ENCODE results near the gene UBXN11.

Gene UBXN11

GRCh38 chr1:26275580-26276431 lies 30.6 kb downstream of the UBXN11 start:
- no peak overlapping the region for H3K4me3 ChIP-seq (replicated peaks; ENCODE audit: low read depth, low read length)
- DNase-seq (ENCODE audit: low read depth) = peak; percentile 98
- TF ChIP-seq, protein P1, sequence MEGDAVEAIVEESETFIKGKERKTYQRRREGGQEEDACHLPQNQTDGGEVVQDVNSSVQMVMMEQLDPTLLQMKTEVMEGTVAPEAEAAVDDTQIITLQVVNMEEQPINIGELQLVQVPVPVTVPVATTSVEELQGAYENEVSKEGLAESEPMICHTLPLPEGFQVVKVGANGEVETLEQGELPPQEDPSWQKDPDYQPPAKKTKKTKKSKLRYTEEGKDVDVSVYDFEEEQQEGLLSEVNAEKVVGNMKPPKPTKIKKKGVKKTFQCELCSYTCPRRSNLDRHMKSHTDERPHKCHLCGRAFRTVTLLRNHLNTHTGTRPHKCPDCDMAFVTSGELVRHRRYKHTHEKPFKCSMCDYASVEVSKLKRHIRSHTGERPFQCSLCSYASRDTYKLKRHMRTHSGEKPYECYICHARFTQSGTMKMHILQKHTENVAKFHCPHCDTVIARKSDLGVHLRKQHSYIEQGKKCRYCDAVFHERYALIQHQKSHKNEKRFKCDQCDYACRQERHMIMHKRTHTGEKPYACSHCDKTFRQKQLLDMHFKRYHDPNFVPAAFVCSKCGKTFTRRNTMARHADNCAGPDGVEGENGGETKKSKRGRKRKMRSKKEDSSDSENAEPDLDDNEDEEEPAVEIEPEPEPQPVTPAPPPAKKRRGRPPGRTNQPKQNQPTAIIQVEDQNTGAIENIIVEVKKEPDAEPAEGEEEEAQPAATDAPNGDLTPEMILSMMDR (IDR thresholded peaks at IDR 0.05; ENCODE audit: low read length, missing control alignments) = peak; percentile 75

GRCh38 chr1:26274801-26275425 lies 31.5 kb downstream of the UBXN11 start:
- no peak overlapping the region for H3K4me3 ChIP-seq (replicated peaks; ENCODE audit: low read depth, low read length)
- TF ChIP-seq, protein P1 (IDR thresholded peaks at IDR 0.05; ENCODE audit: low read length, missing control alignments) = no peak
- DNase-seq (ENCODE audit: low read depth) = peak; percentile 69

GRCh38 chr1:26269198-26269550 lies 37.3 kb downstream of the UBXN11 start:
- DNase-seq (ENCODE audit: low read depth) = no peak
- TF ChIP-seq, protein P1 (IDR thresholded peaks at IDR 0.05; ENCODE audit: low read length, missing control alignments) = no peak
- no peak overlapping the region for H3K4me3 ChIP-seq (replicated peaks; ENCODE audit: low read depth, low read length)

- TF ChIP-seq, protein P1 (IDR thresholded peaks at IDR 0.05; ENCODE audit: low read length, missing control alignments) = no peak
- no peak for DNase-seq (ENCODE audit: low read depth)
- no peak overlapping the region for H3K4me3 ChIP-seq (replicated peaks; ENCODE audit: low read depth, low read length)
These were observed 37.9 kb downstream of the UBXN11 start for GRCh38 chr1:26268290-26269197.

- no peak overlapping the region for H3K4me3 ChIP-seq (replicated peaks; ENCODE audit: low read depth, low read length)
- no peak for DNase-seq (ENCODE audit: low read depth)
- TF ChIP-seq, protein P1 (IDR thresholded peaks at IDR 0.05; ENCODE audit: low read length, missing control alignments) = no peak
These were observed 41.0 kb downstream of the UBXN11 start for GRCh38 chr1:26265405-26265804.

GRCh38 chr1:26263212-26263611 lies 43.2 kb downstream of the UBXN11 start:
- DNase-seq (ENCODE audit: low read depth) = no peak
- TF ChIP-seq, protein P1 (IDR thresholded peaks at IDR 0.05; ENCODE audit: low read length, missing control alignments) = no peak
- H3K4me3 ChIP-seq (replicated peaks; ENCODE audit: low read depth, low read length) = no peak overlapping the region
